Measurements from ENCODE around the gene STARD4.

Gene STARD4

GRCh38 chr5:111553868-111554267, 41.5 kb upstream of the STARD4 start:
- in situ Hi-C loops (cut with MboI; ENCODE audit: low pct_unique_long_range_greater_than_20kb, low sequenced_read_pairs, unreplicated experiment) = loop anchor here (5.0 kb wide), 1 partner anchor 593 kb away; no protein-coding TSS in a partner anchor
- TF ChIP-seq CTCF (IDR thresholded peaks at IDR 0.05; ENCODE audit: extremely low read depth, insufficient read depth, missing control alignments) = no peak
- no peak for DNase-seq (ENCODE audit: low spot score)

- no peak for DNase-seq (ENCODE audit: low spot score)
- in situ Hi-C loops (cut with MboI; ENCODE audit: low pct_unique_long_range_greater_than_20kb, low sequenced_read_pairs, unreplicated experiment) = loop anchor here (5.0 kb wide), 1 partner anchor 594 kb away; no protein-coding TSS in a partner anchor
- TF ChIP-seq CTCF (IDR thresholded peaks at IDR 0.05; ENCODE audit: extremely low read depth, insufficient read depth, missing control alignments) = no peak
Observed at GRCh38 chr5:111552896-111553295, 40.6 kb upstream of the STARD4 start.

- TF ChIP-seq CTCF (IDR thresholded peaks at IDR 0.05; ENCODE audit: extremely low read depth, insufficient read depth, missing control alignments) = no peak
- no peak for DNase-seq (ENCODE audit: low spot score)
- in situ Hi-C loops (cut with MboI; ENCODE audit: low pct_unique_long_range_greater_than_20kb, low sequenced_read_pairs, unreplicated experiment) = loop anchor here (5.0 kb wide), 1 partner anchor 595 kb away; no protein-coding TSS in a partner anchor
Observed at GRCh38 chr5:111552492-111552891, 40.2 kb upstream of the STARD4 start.

GRCh38 chr5:111551569-111552275, 39.4 kb upstream of the STARD4 start:
- DNase-seq (ENCODE audit: low spot score) = no peak
- TF ChIP-seq CTCF (IDR thresholded peaks at IDR 0.05; ENCODE audit: extremely low read depth, insufficient read depth, missing control alignments) = no peak
- in situ Hi-C loops (cut with MboI; ENCODE audit: low pct_unique_long_range_greater_than_20kb, low sequenced_read_pairs, unreplicated experiment) = loop anchor here (5.0 kb wide), 1 partner anchor 596 kb away; no protein-coding TSS in a partner anchor

- no peak for TF ChIP-seq CTCF (IDR thresholded peaks at IDR 0.05; ENCODE audit: extremely low read depth, insufficient read depth, missing control alignments)
- in situ Hi-C loops (cut with MboI; ENCODE audit: low pct_unique_long_range_greater_than_20kb, low sequenced_read_pairs, unreplicated experiment) = loop anchor here (5.0 kb wide), 1 partner anchor 596 kb away; no protein-coding TSS in a partner anchor
- DNase-seq (ENCODE audit: low spot score) = no peak
Observed at GRCh38 chr5:111551161-111551560, 38.8 kb upstream of the STARD4 start.

GRCh38 chr5:111550282-111551020, 38.1 kb upstream of the STARD4 start:
- peak; percentile 49 for DNase-seq (ENCODE audit: low spot score)
- TF ChIP-seq CTCF (IDR thresholded peaks at IDR 0.05; ENCODE audit: extremely low read depth, insufficient read depth, missing control alignments) = peak; percentile 67
- in situ Hi-C loops (cut with MboI; ENCODE audit: low pct_unique_long_range_greater_than_20kb, low sequenced_read_pairs, unreplicated experiment) = loop anchor here (5.0 kb wide), 1 partner anchor 597 kb away; no protein-coding TSS in a partner anchor
